HFF-Myc (cell line): ENCODE measurements around the gene DLG1.

Source experiments
- DNase-seq: peaks from one replicate; pipeline ENCODE4 v3.0.0-alpha.2; 2011; ENCODE audit warnings: low read depth; ENCODE audit errors: extremely low read depth
- H3K4me3 ChIP-seq: replicated peaks from 2 replicates; pipeline ENCODE4 v1.5.1; 2011; ENCODE audit warnings: low read depth, mild to moderate bottlenecking, control low read depth, low read length
- CTCF ChIP-seq: IDR thresholded peaks from 2 replicates; pipeline ENCODE4 v1.5.1; 2012; ENCODE audit warnings: mild to moderate bottlenecking, low read depth, low read length, control low read depth; ENCODE audit errors: missing control alignments

DLG1 gene

GRCh38 chr3:197325773-197326172, 27.4 kb upstream of the DLG1 start:
- no peak overlapping the region for H3K4me3 ChIP-seq
- no peak for DNase-seq
- no peak for TF ChIP-seq CTCF

GRCh38 chr3:197322149-197322548, 23.7 kb upstream of the DLG1 start:
- H3K4me3 ChIP-seq: no peak overlapping the region
- TF ChIP-seq CTCF: no peak
- no peak for DNase-seq

- DNase-seq: no peak
- no peak overlapping the region for H3K4me3 ChIP-seq
- no peak for TF ChIP-seq CTCF
These were observed 22.2 kb upstream of the DLG1 start for GRCh38 chr3:197320582-197320981.

GRCh38 chr3:197317250-197317963, 19.0 kb upstream of the DLG1 start:
- TF ChIP-seq CTCF: no peak
- no peak overlapping the region for H3K4me3 ChIP-seq
- no peak for DNase-seq

- no peak for DNase-seq
- no peak for TF ChIP-seq CTCF
- H3K4me3 ChIP-seq: no peak overlapping the region
These were observed 14.0 kb upstream of the DLG1 start for GRCh38 chr3:197312431-197312830.

- DNase-seq: no peak
- H3K4me3 ChIP-seq: no peak overlapping the region
- no peak for TF ChIP-seq CTCF
These were observed 13.2 kb upstream of the DLG1 start for GRCh38 chr3:197311591-197311990.
